Measurements from ENCODE around the gene OPRD1. TPM values are rescaled to one million over a fixed set of nuclear protein-coding genes. Genes with fewer than 3 reads are reported as not detected.

Gene OPRD1
- total RNA-seq, 1 donor from 2014 or later: 0.72 TPM

GRCh38 chr1:28885977-28886730, 74.2 kb downstream of the OPRD1 start:
- no peak for DNase-seq

- peak; percentile 80 for DNase-seq
These were observed 74.9 kb downstream of the OPRD1 start for GRCh38 chr1:28886731-28887418.

GRCh38 chr1:28887419-28887834, 75.5 kb downstream of the OPRD1 start:
- peak; percentile 25 for DNase-seq

- DNase-seq: peak; percentile 61
These were observed 76.1 kb downstream of the OPRD1 start for GRCh38 chr1:28887835-28888682.

- DNase-seq: no peak
These were observed 76.9 kb downstream of the OPRD1 start for GRCh38 chr1:28888915-28889314.

GRCh38 chr1:28889357-28889756, 77.4 kb downstream of the OPRD1 start:
- DNase-seq: no peak

- no peak for DNase-seq
These were observed 78.5 kb downstream of the OPRD1 start for GRCh38 chr1:28890435-28890834.

- no peak for DNase-seq
These were observed 78.9 kb downstream of the OPRD1 start for GRCh38 chr1:28890836-28891235.

GRCh38 chr1:28891256-28891655, 79.3 kb downstream of the OPRD1 start:
- DNase-seq: no peak

- no peak for DNase-seq
These were observed 81.6 kb downstream of the OPRD1 start for GRCh38 chr1:28893403-28894102.

GRCh38 chr1:28894785-28895184, 82.8 kb downstream of the OPRD1 start:
- no peak for DNase-seq

GRCh38 chr1:28895896-28896608, 84.1 kb downstream of the OPRD1 start:
- peak; percentile 46 for DNase-seq

GRCh38 chr1:28896609-28896986, 84.6 kb downstream of the OPRD1 start:
- DNase-seq: no peak

GRCh38 chr1:28897789-28898188, 85.8 kb downstream of the OPRD1 start:
- no peak for DNase-seq

GRCh38 chr1:28898405-28898881, 86.5 kb downstream of the OPRD1 start:
- DNase-seq: peak; percentile 16

GRCh38 chr1:28899267-28899666, 87.3 kb downstream of the OPRD1 start:
- no peak for DNase-seq

- DNase-seq: no peak
These were observed 88.6 kb downstream of the OPRD1 start for GRCh38 chr1:28900562-28900961.

- no peak for DNase-seq
These were observed 90.8 kb downstream of the OPRD1 start for GRCh38 chr1:28902738-28903137.

GRCh38 chr1:28905921-28906666, 94.1 kb downstream of the OPRD1 start:
- DNase-seq: no peak

GRCh38 chr1:28909198-28909597, 97.2 kb downstream of the OPRD1 start:
- no peak for DNase-seq
